ENCODE measurements around the gene GALNTL6.

GRCh38 chr4:172404676-172405075 lies 591.5 kb downstream of the GALNTL6 start:
- TF ChIP-seq CTCF (IDR thresholded peaks at IDR 0.05; ENCODE audit: poor library complexity, severe bottlenecking) (no peak), EZH2 (IDR thresholded peaks at IDR 0.05; ENCODE audit: borderline replicate concordance, insufficient read depth, low read length, poor library complexity, severe bottlenecking) (no peak)
